LoVo (cell line): ENCODE results near the gene AIFM1.
"Not testable (repeated sequence)": the region's sequence is repeated elsewhere in the genome, so short reads cannot be mapped to it uniquely, and the experiment has no call there.

ENCODE experiments used
- DNase-seq: peaks from one replicate; pipeline ENCODE4 v3.0.0-alpha.2; 2016; ENCODE audit warnings: low spot score

The AIFM1 gene

DNA sequence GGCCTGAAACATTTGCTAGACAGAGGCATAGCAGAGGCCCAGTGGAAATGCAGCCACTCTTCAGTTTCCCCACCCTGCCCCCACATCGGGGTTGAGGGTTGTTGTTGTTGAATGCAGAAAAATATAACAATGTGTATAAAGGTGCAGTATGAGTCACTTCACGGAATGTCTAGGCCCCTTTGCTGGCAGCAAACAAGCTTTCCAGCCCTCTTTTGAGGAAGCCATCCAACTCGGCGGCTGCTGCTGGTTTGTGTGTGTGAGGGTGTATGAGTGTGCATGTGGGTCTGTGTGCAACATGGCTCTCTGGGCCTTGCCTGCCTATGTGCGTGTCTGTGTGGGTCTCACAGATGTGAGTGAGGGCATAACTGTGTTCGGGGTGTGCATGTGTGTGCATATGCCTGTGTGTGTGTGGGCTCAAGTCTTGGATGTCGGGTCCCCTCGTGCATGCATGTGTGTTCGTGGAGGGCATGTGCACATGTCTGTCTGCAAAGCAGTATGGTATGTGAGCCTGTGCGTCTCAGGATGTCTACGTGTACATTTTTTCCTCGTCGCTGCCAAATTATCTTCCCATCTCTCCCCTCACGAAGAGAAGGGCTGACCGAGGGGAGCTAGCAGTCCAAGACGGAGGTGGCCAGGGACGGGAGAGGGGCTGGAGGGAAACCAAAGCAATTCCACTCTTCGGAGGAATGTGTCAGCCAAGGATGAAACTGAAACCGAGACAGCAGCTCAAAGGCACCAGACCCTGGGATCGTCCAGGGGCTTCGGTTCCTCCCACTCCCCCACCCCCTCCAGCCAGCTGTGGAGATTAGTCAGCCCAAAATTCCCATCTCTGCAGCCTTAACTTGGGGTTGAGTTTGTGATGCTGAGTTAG lies 47.0 kb downstream of the AIFM1 start:
- DNase-seq: no peak

DNA sequence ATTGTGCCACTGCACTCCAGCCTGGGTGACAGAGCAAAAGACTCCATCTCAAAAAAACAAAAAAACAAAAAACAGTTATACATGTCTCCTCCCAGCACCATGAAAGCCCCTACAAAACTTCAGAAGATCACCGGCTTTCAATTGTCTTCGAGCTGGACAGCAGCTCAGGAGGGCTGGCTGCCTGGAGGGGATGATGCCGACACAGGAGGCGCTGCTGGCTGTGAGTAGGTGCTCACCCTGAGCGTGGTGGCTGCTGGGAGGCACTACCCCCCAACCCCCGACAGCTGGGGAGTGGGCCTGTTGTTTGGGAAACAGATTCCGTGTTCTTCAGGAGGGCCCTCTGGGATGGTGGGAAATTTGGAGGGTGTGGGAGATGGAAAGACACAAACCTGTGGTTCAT lies 48.5 kb downstream of the AIFM1 start:
- DNase-seq: no peak

DNA sequence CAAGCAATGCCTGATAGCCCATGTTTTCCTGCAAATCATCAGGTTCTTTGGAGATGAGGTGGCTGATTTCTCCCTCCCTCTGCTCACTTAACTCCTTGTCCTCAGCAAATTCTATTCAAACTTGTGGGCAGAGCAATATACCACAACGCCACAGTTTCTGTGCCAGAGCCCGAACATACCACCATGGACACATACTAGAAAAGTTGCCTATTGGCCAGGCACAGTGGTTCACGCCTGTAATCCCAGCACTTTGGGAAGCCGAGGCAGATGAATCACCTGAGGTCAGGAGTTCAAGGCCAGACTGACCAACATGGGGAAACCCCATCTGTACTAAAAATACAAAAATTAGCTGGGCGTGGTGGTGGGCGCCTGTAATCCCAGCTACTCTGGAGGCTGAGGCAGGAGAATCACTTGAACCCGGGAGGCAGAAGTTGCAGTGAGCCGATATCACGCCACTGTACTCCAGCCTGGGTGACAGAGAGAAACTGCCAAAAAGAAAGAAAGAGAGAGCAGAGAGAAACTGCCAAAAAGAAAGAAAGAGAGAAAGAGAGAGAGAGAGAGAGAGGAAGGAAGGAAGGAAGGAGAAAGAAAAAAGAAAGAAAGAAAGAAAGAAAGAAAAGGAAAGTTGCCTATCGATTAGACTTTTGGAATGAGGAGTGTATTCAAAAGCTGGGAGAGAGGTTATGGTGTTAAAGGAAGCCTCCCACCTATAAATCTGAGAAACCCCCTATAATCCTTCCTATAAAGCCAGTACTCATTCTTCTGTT lies 50.3 kb downstream of the AIFM1 start:
- DNase-seq: not testable (repeated sequence)

DNA sequence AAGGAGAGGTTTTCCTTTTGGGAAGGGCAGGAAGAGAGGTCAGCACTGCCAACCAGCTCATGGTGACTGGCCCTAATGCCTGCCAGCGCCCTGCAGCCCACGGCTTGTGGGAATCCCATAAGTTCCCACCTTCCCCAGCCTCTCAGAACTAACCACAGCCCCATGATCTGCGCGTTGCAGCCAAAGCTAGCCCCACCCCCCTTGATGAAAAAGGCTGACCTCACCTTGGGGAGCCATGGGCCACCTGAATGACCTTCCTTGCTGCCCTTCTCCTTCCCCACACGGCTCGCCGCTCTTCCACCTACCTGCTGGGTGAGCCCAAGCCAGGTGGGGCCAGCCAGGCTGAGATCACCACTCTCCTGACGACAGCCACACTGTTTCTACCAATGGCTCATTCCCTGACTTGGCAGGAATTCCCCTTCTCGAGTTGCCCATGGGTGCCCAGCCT lies 51.5 kb downstream of the AIFM1 start:
- no peak for DNase-seq

DNA sequence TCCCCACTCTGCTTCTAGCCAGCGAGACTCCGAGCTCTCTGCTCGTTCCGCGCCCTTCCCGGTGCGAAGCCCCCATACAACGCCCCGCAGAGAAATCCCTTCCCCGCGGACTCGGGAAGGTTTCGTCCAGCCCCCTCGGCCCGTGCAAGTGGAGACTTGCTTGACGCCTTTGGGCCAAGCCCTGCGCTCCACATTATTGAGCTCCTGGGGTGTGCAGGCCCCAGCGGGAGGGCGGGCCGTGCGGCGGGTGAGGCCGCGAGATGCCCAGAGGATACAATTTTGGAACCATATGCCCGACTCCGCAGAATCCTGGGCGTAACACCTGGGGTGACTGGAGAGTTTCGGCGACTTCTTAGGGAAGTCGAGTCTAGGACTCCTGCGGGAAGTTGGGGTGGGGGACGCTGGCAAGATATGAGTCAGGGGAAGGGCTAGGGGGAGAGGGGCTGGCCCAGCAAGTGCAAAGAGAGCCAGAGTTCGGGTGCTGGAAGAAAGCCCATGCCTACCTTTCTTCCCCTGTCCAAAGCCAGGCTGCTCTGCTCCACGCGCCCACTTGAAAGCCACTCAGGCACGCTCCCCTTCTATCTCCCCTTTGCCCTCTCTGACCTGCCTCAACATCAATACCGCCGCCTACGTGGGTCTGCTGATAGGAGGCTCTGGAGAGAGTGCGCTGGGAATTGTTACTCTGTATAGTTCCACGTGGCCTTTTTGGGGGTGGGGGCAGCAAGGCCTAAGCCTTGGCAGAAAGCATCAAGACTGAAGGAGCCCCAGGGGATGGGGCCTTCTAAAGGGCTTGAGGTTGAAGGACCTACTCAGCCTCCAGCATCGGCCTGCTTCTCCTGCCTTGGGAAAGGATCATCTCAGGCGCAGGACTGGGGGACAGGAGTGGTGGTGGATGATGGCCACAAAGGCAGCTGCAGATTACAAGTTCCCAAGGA lies 54.2 kb downstream of the AIFM1 start:
- no peak for DNase-seq

DNA sequence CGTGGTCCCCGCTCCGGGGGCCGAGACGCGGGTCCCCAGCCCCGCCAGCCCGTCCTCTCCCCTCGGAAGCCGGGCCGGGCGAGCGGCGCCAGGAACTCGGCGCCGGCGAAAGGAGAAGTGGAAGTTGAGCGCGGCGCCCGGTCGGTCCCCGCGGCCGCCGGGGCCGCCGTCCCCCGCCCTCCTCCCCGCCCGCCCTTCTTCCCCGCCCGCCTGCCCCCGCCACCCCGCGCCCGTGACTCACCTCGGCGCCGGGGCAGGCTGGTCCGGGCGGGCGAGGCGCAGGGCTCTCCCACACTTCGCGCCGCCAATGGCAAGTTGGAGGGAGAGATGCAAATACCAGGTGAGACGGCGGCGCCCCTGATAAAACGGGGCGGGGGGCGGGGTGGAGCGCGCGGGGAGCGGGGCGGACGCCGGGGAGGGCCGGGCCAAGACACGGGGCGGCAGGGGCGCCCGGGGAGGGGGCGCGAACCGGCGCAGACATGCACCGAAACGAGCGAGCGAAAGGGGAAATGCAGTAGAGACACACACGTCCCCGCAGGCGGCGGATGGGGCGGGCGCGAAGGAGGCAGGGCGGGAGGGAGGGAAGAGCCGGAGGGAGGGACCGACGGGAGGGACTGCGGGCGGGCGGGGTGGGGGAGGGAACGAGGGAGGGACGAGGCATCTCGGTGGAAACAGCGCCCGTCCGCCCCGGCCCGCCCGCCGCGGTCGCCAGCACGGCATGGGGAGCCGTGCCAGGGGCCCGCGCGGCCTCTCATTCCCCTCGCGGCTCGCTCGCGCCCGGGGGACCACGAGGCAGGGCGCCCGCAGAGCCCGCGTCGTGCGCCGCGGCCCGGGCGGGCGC lies 55.0 kb downstream of the AIFM1 start, which contains the start of gene ELF4:
Gene ELF4, minus strand, starts transcription at position 119 of the 841 bp plus-strand sequence. CDS start 29,167 bp downstream, outside the sequence.
- DNase-seq: peak; percentile 53

DNA sequence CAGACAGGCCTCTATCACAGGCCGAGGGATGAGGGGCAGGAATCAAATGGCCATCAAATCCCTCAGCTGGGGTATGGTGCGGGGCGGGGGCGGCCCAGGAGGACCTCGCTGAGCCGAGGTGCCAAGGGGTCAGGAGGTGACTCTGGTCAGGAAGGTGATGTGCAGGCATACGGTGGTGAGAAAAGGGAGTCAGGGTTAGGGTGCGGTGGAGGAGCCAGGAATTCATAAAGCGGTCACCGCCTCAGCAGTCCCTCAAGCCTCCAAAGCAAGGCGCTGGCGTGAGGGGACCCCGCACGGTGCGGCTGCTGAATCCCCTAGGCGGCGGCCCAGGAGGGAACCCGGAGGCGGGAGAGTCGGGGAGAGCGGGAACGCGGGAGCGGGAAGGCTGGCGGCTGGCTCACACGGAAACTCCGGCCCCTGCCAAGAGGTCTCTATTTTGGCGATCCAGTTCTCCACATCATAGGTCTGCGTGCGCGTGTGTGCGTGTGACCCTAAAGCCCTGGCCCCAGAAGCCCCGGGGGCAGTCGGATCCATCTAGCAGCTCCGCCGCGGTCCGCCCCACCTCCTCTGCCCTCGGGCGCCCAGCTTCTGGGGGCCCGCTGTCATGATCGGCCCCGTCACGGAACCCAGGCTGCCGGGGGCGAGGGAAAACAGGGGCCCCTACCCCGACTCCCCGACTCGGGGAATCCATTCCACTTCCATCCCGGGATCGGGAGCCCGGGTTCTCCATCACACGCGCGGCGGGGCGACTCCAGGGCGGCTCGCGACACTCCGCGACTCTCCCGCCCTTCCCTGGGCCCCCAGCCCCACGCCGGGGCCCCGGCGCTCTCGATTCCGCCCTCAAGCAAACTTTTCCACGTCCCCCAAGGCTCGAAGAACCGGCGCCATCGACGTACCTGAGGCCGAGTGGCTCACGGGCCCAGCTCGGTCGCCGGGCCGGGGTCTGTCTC lies 55.9 kb downstream of the AIFM1 start:
- DNase-seq: no peak

DNA sequence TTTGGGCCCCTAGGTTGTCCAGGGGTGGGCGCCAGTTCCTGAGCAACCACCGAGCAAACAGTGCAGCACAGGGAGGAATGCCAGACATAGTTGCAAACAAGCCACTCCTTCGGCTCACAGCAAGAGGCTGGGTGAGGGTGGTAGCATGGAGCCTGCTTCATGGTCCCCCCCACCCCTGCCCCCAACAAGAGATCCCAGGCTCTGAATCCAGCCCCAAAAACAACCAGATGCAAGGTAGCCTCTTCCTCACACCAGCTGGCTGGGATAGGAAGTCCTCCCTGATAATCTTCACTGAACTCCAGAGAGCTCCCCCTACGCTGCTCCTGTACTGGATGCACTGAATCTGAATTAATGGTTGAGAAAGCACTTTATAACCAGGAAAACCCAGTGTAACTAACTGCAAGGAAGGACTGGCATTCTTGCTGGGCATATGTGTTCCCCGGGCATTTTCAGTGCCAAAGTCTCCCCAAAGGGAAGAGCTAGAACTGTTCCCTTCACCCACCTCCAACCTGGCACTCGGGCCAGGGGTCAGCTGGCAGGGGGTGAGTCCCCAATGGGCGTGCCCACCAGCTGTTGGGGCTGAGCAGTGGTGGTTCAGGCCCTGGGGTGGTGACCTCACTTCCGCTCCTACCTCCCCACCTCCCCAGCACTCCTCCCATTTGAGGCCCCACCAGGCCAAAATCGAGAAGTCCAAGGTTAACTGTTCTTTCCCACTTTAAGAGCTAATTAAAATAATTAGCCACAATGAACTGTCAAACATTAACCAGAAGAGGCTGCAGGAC lies 56.8 kb downstream of the AIFM1 start:
- DNase-seq: peak; percentile 21

DNA sequence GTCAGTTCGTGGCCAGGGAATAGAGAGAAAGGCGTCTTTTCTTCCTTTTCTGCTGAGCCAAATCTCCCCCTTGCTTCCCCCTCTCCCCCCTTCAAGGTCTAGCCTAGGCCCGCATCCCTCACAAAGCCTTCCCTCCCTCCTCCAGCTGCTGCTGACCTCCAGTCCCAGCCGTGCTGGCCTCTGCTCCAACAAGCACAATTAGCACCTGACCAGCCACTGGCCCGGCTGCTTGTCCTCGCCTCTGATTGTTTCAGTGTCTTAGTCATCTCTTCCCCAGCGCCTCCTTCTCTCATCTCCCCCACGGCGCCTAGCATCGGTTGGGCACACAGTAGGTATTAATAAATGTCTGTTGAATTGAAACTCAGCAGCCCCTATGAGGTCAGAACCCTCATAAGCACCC lies 59.6 kb downstream of the AIFM1 start:
- DNase-seq: no peak

DNA sequence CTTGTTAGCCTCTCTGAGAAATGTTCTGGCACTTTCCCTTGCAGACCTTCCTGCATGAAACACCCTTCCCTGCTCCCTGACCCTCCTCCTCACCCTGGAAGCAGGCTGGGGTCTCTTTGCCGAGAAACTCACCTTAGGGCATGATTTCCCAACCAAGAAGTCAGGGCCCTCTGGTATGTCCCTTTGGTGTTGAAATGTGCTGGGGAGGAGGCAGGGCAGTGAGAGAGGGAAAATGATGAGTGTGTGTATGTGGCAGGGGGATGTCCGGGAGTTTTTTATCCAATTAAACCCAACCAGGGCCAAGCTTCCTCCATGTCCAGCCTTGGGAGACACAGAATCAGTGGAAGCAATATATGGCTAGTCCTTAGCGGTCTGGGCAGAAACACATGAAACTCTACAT lies 60.4 kb downstream of the AIFM1 start:
- no peak for DNase-seq

DNA sequence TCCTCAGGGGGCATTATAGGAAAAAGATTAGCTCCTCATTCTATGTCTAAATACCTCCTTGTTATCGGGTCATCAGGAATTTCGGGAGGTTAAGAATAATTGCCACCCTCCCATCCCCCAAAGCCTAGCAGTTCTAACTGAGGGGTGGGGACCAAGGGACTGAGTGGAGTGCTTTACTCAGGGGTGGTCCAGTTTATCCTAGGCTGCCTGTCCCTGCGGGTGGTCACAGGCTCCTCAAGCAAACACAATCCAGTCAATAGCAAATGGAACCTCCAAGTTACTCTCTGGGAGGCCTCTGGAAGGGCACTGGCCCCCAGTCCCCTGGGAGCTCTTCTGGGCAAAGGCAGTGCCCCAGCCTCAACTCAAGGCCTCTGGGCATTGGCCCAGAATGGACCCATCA lies 62.0 kb downstream of the AIFM1 start:
- DNase-seq: no peak

DNA sequence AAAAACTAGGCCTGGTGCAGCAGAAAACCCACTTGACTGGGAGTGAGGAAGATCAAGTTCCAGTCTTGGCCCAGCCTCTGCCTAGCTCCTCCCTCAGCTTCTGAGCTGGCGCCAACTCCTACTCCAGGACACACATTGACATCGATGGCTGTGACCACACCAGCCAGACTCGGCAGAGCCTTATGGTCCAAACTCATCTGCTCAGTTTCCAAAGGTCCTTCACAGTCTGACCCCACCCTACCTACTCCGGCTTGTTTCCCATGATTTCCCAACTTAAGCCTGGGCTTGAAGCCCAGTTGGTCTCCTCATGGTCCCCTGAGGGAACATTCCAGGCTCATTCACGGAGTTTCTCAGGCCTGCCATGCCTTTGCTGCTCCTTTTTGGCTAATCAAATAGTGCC lies 65.5 kb downstream of the AIFM1 start:
- no peak for DNase-seq

DNA sequence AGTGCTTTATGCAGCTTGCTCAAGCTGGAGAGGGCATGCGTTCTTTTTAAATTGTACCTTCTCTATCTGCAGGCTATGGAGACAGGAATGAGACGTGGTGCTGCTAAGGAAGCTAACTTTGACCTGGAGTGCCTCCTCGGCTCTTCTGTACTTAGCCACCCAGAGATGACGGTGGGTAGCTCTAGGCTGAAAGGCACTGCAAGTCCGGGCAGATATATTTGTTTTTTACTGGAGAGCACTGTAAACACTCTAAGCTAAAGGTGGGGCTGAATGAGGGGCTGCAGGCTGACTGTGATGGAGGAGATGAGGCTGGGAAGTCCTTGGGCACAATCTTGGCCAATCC lies 67.5 kb downstream of the AIFM1 start:
- DNase-seq: no peak

DNA sequence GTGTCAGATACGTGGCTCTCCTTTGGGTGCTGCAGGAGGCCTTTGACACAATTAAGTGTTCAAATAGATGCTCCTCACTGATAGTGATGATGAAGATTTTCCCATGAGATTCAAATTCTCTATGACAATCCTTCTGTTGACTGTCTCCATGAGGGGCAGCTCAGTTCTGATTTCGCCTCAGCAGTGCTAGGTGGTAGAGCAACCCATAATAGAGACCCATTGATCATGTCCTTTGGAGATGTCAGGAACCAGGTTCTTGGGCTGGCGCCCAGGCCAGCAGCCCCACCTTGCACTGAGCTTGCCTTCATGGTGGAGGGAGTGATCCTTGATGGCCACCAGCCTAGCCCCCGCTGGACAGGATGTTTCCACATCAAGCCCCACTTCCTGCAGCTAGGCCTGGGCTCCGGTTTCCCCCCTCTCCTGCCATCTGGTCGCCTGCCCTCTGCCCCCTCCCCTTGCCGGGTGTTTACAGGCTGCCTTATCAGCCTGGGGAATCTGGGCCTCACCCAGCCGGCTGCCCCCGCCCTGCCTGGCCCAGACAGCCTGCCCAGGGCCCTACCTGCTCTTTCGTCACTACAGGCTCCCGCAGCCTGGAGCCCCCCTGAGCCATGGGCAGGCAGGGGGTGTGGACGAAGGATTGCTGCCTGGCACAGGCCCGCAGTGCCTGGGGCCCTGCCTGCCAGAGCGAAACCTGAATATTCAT lies 68.0 kb downstream of the AIFM1 start:
- DNase-seq: no peak

DNA sequence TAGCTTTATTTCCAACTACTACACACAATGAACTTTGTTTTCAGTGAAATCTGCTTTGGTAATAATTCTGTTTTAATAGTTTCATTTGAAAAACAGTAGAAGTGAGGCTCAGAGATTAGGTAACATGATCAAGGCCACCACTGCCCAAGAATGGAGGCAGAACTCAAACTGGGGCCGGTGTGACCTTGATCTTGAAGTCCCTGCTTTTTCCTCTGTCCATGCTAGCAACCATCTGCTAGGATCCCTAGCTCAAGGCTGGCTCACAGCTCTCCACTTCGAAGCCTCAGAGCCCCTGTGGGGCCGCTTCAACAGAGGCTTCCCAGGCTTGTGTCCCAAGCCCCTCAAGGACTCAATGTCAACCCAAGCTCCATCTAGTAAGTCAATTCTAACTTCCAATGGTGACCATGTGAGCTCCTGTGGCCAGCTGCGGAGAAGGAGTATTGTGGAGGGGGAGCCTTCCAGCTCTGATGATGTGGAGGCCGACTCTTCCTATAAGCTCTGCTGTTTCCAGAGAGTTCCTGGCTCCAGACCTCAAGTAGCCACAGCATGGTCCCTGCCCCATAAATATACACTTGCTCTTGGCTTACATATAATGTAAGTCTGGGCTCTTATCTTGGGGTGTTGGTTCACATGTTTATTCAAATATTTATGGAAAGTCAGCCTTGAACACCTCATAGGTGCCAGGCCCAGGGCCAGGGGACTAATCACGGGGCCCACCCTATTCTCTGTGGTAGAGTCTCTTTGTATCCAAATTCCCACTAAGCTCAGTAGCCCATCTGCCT lies 70.2 kb downstream of the AIFM1 start:
- no peak for DNase-seq

DNA sequence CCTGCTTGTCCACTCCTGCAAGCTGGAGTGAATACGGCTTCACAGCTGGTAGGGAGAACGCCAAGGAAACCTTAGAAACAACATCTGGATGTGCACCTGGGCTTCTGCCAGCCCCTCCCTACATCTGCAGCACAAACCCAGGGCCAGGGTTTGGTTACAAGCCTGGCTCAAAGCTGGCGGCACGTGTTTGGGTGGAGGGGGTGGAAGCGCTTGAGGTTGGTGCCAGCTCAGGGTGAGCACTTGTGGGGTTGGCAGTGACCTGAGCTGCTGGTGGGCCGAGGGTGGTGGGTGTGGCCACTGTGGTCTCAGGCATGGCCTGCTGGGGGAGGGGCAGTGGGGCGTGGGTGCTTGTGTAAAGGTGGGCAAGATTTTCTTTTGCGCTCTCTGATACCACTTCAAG lies 70.9 kb downstream of the AIFM1 start:
- no peak for DNase-seq

DNA sequence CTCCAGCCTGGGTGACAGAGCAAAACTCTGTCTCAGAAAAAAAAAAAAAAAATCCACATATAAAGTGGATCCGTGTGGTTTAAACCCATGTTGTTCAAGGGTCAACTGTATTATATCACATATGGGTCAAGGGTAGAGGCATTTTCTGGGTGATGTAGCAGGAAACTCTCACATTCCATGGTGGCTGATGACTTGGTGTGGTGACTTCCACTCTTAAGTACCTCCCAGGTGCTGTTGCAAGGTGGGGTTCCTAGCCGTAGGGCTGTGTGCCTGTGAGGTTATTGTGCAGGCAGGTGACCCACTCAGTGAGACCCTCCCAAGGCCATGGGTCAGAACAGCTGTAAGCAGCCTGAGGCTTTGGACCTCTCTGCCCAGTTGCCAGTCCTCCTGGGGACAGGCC lies 72.4 kb downstream of the AIFM1 start:
- no peak for DNase-seq

DNA sequence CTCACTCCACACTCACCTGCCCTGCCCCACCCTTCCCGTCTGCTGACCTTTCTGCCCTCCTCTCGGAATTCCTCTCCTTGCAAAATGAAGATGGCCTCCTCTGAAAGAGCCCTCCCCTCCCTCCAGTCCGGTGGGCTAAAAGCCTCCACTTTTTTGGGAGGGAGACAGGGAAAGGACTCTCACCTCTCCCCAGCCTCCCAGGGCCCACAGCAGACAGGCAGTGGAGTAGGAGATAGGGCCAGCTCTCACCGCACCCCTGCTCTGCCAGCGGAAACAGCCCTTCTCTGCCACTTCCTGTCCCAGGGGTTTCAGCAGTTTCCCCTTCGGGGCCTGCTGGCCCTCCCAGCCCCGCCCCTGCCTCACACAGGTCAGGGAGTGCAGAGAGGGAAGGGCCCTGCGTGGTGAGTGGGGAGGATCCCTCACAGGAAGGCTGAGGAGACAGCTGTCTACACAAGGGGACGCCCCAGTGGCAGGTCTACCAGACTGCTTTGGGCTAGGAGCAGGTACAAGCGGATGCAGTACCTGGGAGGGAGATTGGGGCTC lies 73.6 kb downstream of the AIFM1 start:
- DNase-seq: no peak
